Measurements from ENCODE around the gene KIAA1586.

DNA sequence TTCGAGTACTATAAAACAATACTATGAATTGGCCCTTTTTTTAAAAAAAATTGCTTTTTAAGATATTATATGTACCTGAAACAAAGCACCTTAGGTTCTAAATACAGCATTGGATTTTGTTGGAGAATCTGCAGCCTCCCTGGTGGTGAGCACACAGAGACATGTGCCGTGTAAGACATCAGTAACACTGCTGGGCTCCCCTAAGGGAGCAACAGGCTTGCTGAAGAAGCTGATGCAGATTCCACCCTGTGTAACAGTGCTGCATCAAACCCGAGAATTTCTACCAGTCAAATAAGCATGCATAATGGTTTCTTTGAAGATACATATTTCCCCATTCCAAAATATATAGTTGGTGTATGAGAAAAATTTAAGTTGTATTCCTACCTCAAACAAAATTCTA lies 17.4 kb downstream of the KIAA1586 start:
- TF ChIP-seq CTCF (IDR thresholded peaks at IDR 0.05): no peak
- TF ChIP-seq POLR2A (IDR thresholded peaks at IDR 0.05): no peak
- no peak for TF ChIP-seq POLR2AphosphoS5 (IDR thresholded peaks at IDR 0.05)
